GM23248 (cell line): ENCODE measurements around the gene ZNF135.

Source experiments
- EZH2 ChIP-seq: fragments of 200-600 bp; sonication (generic); IDR thresholded peaks from 2 replicates; pipeline ENCODE4 v1.6.1; 2018; ENCODE audit warnings: antibody characterized with exemption, mild to moderate bottlenecking; ENCODE audit not compliant: insufficient read depth, poor library complexity, severe bottlenecking
- EZH2phosphoT487 ChIP-seq: fragments of 200-600 bp; sonication (generic); IDR thresholded peaks from 2 replicates; pipeline ENCODE4 v1.6.1; 2018; ENCODE audit warnings: antibody characterized with exemption, moderate library complexity, mild to moderate bottlenecking, low read depth; ENCODE audit not compliant: insufficient read depth

DNA sequence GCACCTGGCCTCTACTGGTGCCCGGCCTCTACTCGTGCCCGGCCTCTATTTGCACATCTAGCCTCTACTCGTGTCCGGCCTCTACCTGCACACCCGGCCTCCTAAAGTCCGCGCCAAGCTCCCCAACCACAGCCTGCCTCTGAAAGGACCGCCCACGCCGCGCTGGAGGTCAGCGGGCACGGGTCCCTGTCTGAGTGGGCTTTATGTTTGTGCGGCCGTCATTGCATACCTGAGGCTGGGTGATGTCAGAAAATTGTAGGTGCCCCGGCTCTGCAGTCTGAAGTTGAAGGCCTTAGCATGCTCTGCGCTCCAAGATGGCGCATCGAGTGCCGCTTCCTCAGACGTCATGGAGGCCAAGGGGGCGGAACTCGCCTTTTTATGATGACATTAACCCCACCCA, 1.1 kb downstream of the ZNF135 start:
- TF ChIP-seq EZH2 (no peak), EZH2phosphoT487 (no peak)
